HCT116 (cell line): ENCODE results near the gene UTS2R. TPM values are rescaled to one million over a fixed set of nuclear protein-coding genes. Genes with fewer than 3 reads are reported as not detected.

Source experiments
- ATAC-seq: fragments of 200-7000 bp; cut with Tn5 transposase; 2 replicates; pipeline ENCODE4 v1.9.1; 2020; ENCODE audit warnings: mild to moderate bottlenecking, moderate library complexity
- BruUV-seq: library from RNA; stranded (reverse); fragments of 400-500 nt; replicated peaks from 2 replicates; lab custom pipeline; 2021; lab: Mats Ljungman, UMichigan
- CTCF ChIA-PET: fragments of 300-600 bp; sonication (Branson Sonifier 250); formaldehyde crosslinking; loops from one replicate; lab custom pipeline; 2021; ENCODE audit warnings: antibody characterized with exemption; lab: Charles Lee
- POLR2A ChIA-PET: fragments of 300-600, 350-600 bp; sonication (Branson Sonifier 250); formaldehyde crosslinking; loops from one replicate; lab custom pipeline; 2021; ENCODE audit warnings: antibody characterized with exemption; lab: Charles Lee
- RAD21 ChIA-PET, 2 experiments: fragments of 300-600 bp; sonication (Branson Sonifier 250); formaldehyde crosslinking; loops; one replicate each; lab custom pipeline; 2023; ENCODE audit warnings: low total read pairs in 2 of 2; ENCODE audit not compliant: uncharacterized antibody in 2 of 2, unreplicated experiment in 2 of 2, low non-redundant PET in 1 of 2; lab: Charles Lee
- DNase-seq: peaks from one replicate; pipeline ENCODE4 v3.0.0-alpha.2; 2010; ENCODE audit warnings: low read depth, low spot score
- H2AFZ ChIP-seq: fragments of 200-600 bp; shearing (Covaris generic), sonication (generic); 2 replicates; pipeline ENCODE4 v1.6.1; 2017; ENCODE audit warnings: low read depth, mixed run types, mixed read lengths, antibody characterized with exemption, low read length; ENCODE audit not compliant: poor library complexity, severe bottlenecking
- H3K27ac ChIP-seq: 2 replicates; pipeline ENCODE4 v1.5.1; 2012; ENCODE audit warnings: low read depth, low read length
- H3K27me3 ChIP-seq: fragments of 200-600 bp; sonication (generic); 2 replicates; pipeline ENCODE4 v1.6.1; 2016; ENCODE audit warnings: mixed run types, low read length, mixed read lengths; ENCODE audit not compliant: insufficient read depth
- H3K36me3 ChIP-seq, 2 experiments: fragments of 200-500 bp in 1 of 2; fragments of 200-600 bp in 1 of 2; sonication (Bioruptor generic) in 1 of 2; sonication (generic) in 1 of 2; 2 replicates each; pipeline versions ENCODE4 v1.5.1 to v1.6.1; 2014 to 2016; ENCODE audit warnings: low read length in 2 of 2, inconsistent platforms in 1 of 2, mixed read lengths in 1 of 2, mixed run types in 1 of 2; ENCODE audit not compliant: insufficient read depth in 2 of 2, control insufficient read depth in 1 of 2
- H3K4me1 ChIP-seq, 2 experiments: fragments of 200-600 bp in 1 of 2; sonication (generic) in 1 of 2; 2 replicates each; pipeline versions ENCODE4 v1.5.1 to v1.6.1; 2012 to 2017; ENCODE audit warnings: low read length in 2 of 2, inconsistent platforms in 1 of 2, mild to moderate bottlenecking in 1 of 2, mixed read lengths in 1 of 2, mixed run types in 1 of 2, moderate library complexity in 1 of 2; ENCODE audit not compliant: insufficient read depth in 2 of 2, control insufficient read depth in 1 of 2
- H3K4me2 ChIP-seq: fragments of 200-600 bp; sonication (generic); 2 replicates; pipeline ENCODE4 v1.6.1; 2017; ENCODE audit warnings: mixed run types, low read length, mixed read lengths
- H3K4me3 ChIP-seq, 2 experiments: fragments of 200-600 bp in 1 of 2; sonication (generic) in 1 of 2; replicated peaks in 1 of 2; 2 replicates each; pipeline ENCODE4 v1.5.1; 2011 to 2016; ENCODE audit warnings: low read length in 2 of 2, control low read depth in 1 of 2, low read depth in 1 of 2, mild to moderate bottlenecking in 1 of 2, mixed read lengths in 1 of 2, mixed run types in 1 of 2
- H3K79me2 ChIP-seq: fragments of 200-600 bp; sonication (generic); 2 replicates; pipeline ENCODE4 v1.6.1; 2017; ENCODE audit warnings: mild to moderate bottlenecking, mixed run types, low read length, moderate library complexity, mixed read lengths; ENCODE audit not compliant: insufficient read depth
- H3K9ac ChIP-seq: fragments of 200-600 bp; sonication (generic); 2 replicates; pipeline ENCODE4 v1.6.1; 2016; ENCODE audit warnings: low read length, mixed read lengths
- H3K9me2 ChIP-seq: fragments of 200-600 bp; sonication (generic), shearing (Covaris generic); 2 replicates; pipeline ENCODE4 v1.6.1; 2017; ENCODE audit warnings: mixed run types, mild to moderate bottlenecking, moderate library complexity; ENCODE audit not compliant: insufficient read depth
- H3K9me3 ChIP-seq, 2 experiments: fragments of 200-500 bp in 1 of 2; fragments of 200-600 bp in 1 of 2; sonication (Bioruptor generic) in 1 of 2; sonication (generic) in 1 of 2; 2 replicates each; pipeline ENCODE4 v1.6.1; 2014 to 2017; ENCODE audit warnings: low read length in 2 of 2, mixed read lengths in 2 of 2, inconsistent platforms in 1 of 2, low read depth in 1 of 2, mild to moderate bottlenecking in 1 of 2, mixed run types in 1 of 2, moderate library complexity in 1 of 2; ENCODE audit not compliant: control insufficient read depth in 1 of 2, insufficient read depth in 1 of 2
- H4K20me1 ChIP-seq: fragments of 200-600 bp; sonication (generic), shearing (Covaris generic); 2 replicates; pipeline ENCODE4 v1.6.1; 2017; ENCODE audit warnings: mixed run types, mild to moderate bottlenecking, moderate library complexity; ENCODE audit not compliant: insufficient read depth
- CBX3 ChIP-seq: IDR thresholded peaks from 2 replicates; pipeline ENCODE4 v1.6.1; 2012; ENCODE audit warnings: low read depth
- CEBPB ChIP-seq: IDR thresholded peaks from 2 replicates; pipeline ENCODE4 v1.6.1; 2012; ENCODE audit warnings: low read depth
- EGR1 ChIP-seq: IDR thresholded peaks from 2 replicates; pipeline ENCODE4 v1.6.1; 2012; ENCODE audit warnings: low read depth
- ELF1 ChIP-seq: IDR thresholded peaks from 2 replicates; pipeline ENCODE4 v1.6.1; 2012; ENCODE audit warnings: low read depth, borderline replicate concordance
- EZH2phosphoT487 ChIP-seq: fragments of 200-600 bp; IDR thresholded peaks from 2 replicates; pipeline ENCODE4 v1.6.1; 2018; ENCODE audit warnings: antibody characterized with exemption, borderline replicate concordance
- FOSL1 ChIP-seq: IDR thresholded peaks from 2 replicates; pipeline ENCODE4 v1.6.1; 2012; ENCODE audit warnings: low read depth
- JUND ChIP-seq: IDR thresholded peaks from 2 replicates; pipeline ENCODE4 v1.6.1; 2012
- POLR2AphosphoS5 ChIP-seq: IDR thresholded peaks from 2 replicates; pipeline ENCODE4 v1.6.1; 2011; ENCODE audit warnings: mild to moderate bottlenecking, low read depth, low read length, moderate library complexity
- REST ChIP-seq: IDR thresholded peaks from 2 replicates; pipeline ENCODE4 v1.6.1; 2012; ENCODE audit warnings: low read depth
- SIN3A ChIP-seq: IDR thresholded peaks from 2 replicates; pipeline ENCODE4 v1.6.1; 2012; ENCODE audit warnings: low read depth
- SRF ChIP-seq: IDR thresholded peaks from 2 replicates; pipeline ENCODE4 v1.6.1; 2012; ENCODE audit warnings: low read depth
- YY1 ChIP-seq: IDR thresholded peaks from 2 replicates; pipeline ENCODE4 v1.6.1; 2011; ENCODE audit warnings: low read length, low read depth, moderate library complexity, mild to moderate bottlenecking; ENCODE audit not compliant: insufficient replicate concordance; ENCODE audit errors: extremely low read depth
- ZNF274 ChIP-seq: fragments of 200-500 bp; sonication (Bioruptor generic); IDR thresholded peaks from 2 replicates; pipeline ENCODE4 v1.6.1; 2014; ENCODE audit warnings: mild to moderate bottlenecking, low read depth, low read length, inconsistent platforms
- intact Hi-C: fragments of 100-400 bp; cut with micrococcal nuclease; formaldehyde crosslinking; loops from 2 replicates; pipeline ENCODE4 v1.10.0; 2022
- total RNA-seq: library from RNA; stranded (reverse); gene quantifications from one replicate; pipeline ENCODE4 v1.2.1, GENCODE V29; 2021; ENCODE audit not compliant: unreplicated experiment
- TF ChIP-seq, protein P1 (sequence below), 3 experiments: fragments of 200-600 bp in 1 of 3; sonication (generic) in 1 of 3; IDR thresholded peaks in 2 of 3; conservative IDR thresholded peaks in 1 of 3; 2 replicates each; pipeline ENCODE4 v1.5.1; 2012 to 2017; ENCODE audit warnings: low read depth in 2 of 3, low read length in 2 of 3, antibody characterized with exemption in 1 of 3, borderline replicate concordance in 1 of 3, control low read depth in 1 of 3, mild to moderate bottlenecking in 1 of 3, mixed read lengths in 1 of 3, mixed run types in 1 of 3, moderate library complexity in 1 of 3; ENCODE audit not compliant: insufficient read depth in 1 of 3

The UTS2R gene
- total RNA-seq, 1 experiment from 2014 or later, result not detected

DNA sequence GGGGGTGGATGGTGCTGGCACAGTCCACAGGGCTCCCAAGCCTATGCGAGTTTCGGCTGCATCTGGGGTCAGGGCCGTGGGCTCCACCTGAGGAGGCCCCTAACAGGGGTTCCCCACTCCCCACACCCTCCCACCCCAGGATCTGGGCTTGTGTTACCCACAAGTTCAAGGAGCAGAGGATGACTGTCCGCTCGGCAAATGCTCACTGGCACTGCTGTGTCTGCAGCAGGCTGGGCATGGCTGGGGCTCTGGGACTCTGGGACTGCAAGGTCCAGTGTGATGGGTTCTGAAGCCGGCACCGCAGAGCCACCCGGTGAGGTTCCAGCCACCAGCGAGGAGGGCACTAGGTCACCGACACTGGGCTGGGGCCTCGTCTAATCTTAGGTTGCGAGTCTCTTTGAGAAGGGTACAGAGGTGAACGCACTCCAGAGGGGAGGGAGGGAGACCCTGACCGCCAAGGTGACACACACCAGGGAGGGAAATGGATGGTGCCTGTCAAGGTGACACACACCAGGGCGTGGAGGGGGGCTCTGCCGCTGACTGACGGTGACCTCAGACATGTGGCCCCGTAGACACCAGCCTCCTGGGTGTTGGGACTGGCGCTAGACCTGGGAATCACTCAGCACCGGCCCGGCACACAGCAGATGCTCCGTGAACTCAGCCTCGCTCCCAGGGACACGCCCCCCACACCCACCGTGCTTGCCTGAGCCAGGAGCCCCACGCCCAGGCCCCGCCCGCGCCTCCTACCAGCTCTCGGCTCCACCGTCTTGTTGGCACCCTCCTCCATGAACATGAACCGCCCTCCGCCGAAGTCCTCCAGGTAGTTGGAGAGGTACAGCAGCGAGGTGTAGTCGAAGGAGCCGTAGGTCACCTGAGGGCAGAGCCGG, 26.1 kb downstream of the UTS2R start:
- Histone ChIP-seq H3K36me3 (no peaks in the 10 kb centered on the region; a peak in 1 of 4 replicates), H3K9ac (no peak overlapping the region), H3K4me3 (no peak overlapping the region), H3K27me3 (no peaks in the 10 kb centered on the region), H3K27ac (no peak overlapping the region), H3K9me3 (no peaks in the 10 kb centered on the region), H3K9me2 (no peaks in the 10 kb centered on the region), H3K4me2 (no peak overlapping the region), H2AFZ (no peak overlapping the region), H3K79me2 (no peaks in the 10 kb centered on the region), H3K4me1 (peaks cover 0 to 9% of the 10 kb centered on the region in 2 experiments; a peak in 2 of 4 replicates), H4K20me1 (no peaks in the 10 kb centered on the region)
- ChIA-PET CTCF (no interaction called here), POLR2A (no interaction called here), RAD21 (no interaction called here)
- intact Hi-C loops, result no loop called here
- ATAC-seq, result no peak
- TF ChIP-seq CBX3 (no peak), SIN3A (no peak), JUND (no peak), SRF (no peak), EZH2phosphoT487 (no peak)
- TF ChIP-seq, protein P1, sequence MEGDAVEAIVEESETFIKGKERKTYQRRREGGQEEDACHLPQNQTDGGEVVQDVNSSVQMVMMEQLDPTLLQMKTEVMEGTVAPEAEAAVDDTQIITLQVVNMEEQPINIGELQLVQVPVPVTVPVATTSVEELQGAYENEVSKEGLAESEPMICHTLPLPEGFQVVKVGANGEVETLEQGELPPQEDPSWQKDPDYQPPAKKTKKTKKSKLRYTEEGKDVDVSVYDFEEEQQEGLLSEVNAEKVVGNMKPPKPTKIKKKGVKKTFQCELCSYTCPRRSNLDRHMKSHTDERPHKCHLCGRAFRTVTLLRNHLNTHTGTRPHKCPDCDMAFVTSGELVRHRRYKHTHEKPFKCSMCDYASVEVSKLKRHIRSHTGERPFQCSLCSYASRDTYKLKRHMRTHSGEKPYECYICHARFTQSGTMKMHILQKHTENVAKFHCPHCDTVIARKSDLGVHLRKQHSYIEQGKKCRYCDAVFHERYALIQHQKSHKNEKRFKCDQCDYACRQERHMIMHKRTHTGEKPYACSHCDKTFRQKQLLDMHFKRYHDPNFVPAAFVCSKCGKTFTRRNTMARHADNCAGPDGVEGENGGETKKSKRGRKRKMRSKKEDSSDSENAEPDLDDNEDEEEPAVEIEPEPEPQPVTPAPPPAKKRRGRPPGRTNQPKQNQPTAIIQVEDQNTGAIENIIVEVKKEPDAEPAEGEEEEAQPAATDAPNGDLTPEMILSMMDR (IDR thresholded peaks at IDR 0.05 in 2 of 3, conservative IDR thresholded peaks at IDR 0.05 in 1 of 3; ENCODE audit: borderline replicate concordance in 1 of 3, insufficient read depth in 1 of 3, low read depth in 2 of 3, low read length in 2 of 3), result no peak
- no TSS peak for BruUV-seq
- no peak for DNase-seq

- no peak overlapping the region for H3K4me3 ChIP-seq
- peaks cover 5 to 8% of the 10 kb centered on the region in 2 experiments; a peak in 2 of 4 replicates for H3K36me3 ChIP-seq
- H2AFZ ChIP-seq, result no peak overlapping the region
- no peak overlapping the region for H3K27ac ChIP-seq
- no peak overlapping the region for H3K9ac ChIP-seq
- POLR2A ChIA-PET, result no interaction called here
- H3K79me2 ChIP-seq, result no peaks in the 10 kb centered on the region
- intact Hi-C loops, result no loop called here
- DNase-seq, result no peak
- no peaks in the 10 kb centered on the region for H3K27me3 ChIP-seq
- H3K4me2 ChIP-seq, result no peak overlapping the region
- no peaks in the 10 kb centered on the region for H3K9me3 ChIP-seq
- no peaks in the 10 kb centered on the region for H4K20me1 ChIP-seq
- peaks cover 0 to 9% of the 10 kb centered on the region in 2 experiments; a peak in 2 of 4 replicates for H3K4me1 ChIP-seq
- BruUV-seq, result no TSS peak
- CTCF ChIA-PET, result no interaction called here
- ATAC-seq, result no peak
- H3K9me2 ChIP-seq, result no peaks in the 10 kb centered on the region
- RAD21 ChIA-PET, result no interaction called here
- no peak for TF ChIP-seq ZNF274
- no peak for TF ChIP-seq CBX3
- TF ChIP-seq POLR2AphosphoS5, result no peak
- no peak for TF ChIP-seq FOSL1
- TF ChIP-seq SRF, result no peak
- TF ChIP-seq SIN3A, result no peak
- no peak for TF ChIP-seq YY1
- no peak for TF ChIP-seq CEBPB
- TF ChIP-seq ELF1, result no peak
- no peak for TF ChIP-seq EGR1
- no peak for TF ChIP-seq EZH2phosphoT487
- no peak for TF ChIP-seq REST
Measured at GRCh38 chr17:82399041-82399441, 27.5 kb downstream of the UTS2R start.
